ENCODE results near the gene CD38.
A peak's percentile ranks its signal among the peaks of the same experiment; 100 is the strongest.
"Not testable (repeated sequence)": the region's sequence is repeated elsewhere in the genome, so short reads cannot be mapped to it uniquely, and the experiment has no call there.

The CD38 gene

DNA sequence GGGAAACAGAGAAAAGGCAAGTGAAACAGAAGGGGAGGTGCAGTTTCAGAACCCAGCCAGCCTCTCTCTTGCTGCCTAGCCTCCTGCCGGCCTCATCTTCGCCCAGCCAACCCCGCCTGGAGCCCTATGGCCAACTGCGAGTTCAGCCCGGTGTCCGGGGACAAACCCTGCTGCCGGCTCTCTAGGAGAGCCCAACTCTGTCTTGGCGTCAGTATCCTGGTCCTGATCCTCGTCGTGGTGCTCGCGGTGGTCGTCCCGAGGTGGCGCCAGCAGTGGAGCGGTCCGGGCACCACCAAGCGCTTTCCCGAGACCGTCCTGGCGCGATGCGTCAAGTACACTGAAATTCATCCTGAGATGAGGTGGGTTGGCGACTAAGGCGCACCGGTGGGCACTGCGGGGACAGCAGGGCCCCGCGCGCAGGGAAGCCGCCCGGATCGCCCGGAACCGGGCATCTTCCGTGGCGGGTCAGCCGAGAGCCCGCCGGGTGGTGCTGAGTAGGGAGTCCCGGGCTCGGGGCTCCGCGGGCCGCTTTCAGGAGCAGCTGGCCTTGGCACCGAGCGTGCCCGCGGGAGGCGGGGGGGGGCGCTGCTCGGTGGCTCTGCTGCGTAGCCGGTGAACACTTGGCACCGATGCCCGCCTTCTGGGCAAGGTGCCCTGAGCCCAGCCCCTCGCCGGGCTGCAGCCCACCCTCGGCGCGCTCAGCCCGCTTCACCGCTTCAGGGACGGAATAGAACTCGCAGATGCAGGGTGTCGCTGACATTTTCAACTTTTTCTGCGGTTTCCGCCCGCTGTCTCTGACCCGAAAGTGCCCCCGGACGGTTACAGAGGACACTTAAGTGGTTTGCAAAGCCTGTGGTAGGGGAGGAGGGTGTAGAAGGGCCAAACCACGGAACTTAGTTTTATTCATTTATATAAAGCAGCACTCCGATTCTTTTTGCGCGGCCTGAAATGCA lies at the start of gene CD38:
CD38 (plus strand) TSS at position 40 of the 953 bp plus-strand sequence; CDS start at position 127, 87 bp downstream.
- H3K4me3 ChIP-seq (replicated peaks; ENCODE audit: low read depth, low read length) = peak within 1 kb of the TSS; percentile 24
- TF ChIP-seq, protein P1, sequence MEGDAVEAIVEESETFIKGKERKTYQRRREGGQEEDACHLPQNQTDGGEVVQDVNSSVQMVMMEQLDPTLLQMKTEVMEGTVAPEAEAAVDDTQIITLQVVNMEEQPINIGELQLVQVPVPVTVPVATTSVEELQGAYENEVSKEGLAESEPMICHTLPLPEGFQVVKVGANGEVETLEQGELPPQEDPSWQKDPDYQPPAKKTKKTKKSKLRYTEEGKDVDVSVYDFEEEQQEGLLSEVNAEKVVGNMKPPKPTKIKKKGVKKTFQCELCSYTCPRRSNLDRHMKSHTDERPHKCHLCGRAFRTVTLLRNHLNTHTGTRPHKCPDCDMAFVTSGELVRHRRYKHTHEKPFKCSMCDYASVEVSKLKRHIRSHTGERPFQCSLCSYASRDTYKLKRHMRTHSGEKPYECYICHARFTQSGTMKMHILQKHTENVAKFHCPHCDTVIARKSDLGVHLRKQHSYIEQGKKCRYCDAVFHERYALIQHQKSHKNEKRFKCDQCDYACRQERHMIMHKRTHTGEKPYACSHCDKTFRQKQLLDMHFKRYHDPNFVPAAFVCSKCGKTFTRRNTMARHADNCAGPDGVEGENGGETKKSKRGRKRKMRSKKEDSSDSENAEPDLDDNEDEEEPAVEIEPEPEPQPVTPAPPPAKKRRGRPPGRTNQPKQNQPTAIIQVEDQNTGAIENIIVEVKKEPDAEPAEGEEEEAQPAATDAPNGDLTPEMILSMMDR (IDR thresholded peaks at IDR 0.05; ENCODE audit: low read depth, low read length, missing control alignments) = no peak
- no peak for DNase-seq (ENCODE audit: extremely low read depth, low read depth)

- TF ChIP-seq, protein P1 (IDR thresholded peaks at IDR 0.05; ENCODE audit: low read depth, low read length, missing control alignments) = peak; percentile 76
- DNase-seq (ENCODE audit: extremely low read depth, low read depth) = peak; percentile 33
- H3K4me3 ChIP-seq (replicated peaks; ENCODE audit: low read depth, low read length) = no peak overlapping the region
Measured at GRCh38 chr4:15729910-15730533, 48.1 kb upstream of the CD38 start.

- not testable (repeated sequence) for DNase-seq (ENCODE audit: extremely low read depth, low read depth); H3K4me3 ChIP-seq (replicated peaks; ENCODE audit: low read depth, low read length)
Measured at GRCh38 chr4:15733061-15733460, 45.1 kb upstream of the CD38 start.

DNA sequence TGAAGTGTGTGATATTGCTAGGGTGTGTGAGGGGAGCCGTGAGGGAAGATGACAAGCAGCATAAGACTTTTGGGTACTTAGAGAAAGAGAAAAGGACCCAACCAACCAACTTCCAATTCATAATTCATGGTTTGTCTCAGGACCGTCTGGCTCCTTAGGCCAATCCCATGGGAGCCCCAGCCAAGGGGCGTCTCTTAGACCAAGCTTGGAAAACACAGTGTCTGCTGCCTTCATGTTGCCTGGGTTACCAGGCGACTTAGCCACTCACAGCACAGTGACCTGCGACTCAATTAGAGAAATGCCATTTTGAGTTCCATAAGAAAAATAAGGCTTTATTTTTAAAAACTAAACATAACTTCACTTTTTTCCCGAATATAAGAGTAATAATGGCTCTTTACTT lies 42.6 kb upstream of the CD38 start:
- TF ChIP-seq, protein P1 (IDR thresholded peaks at IDR 0.05; ENCODE audit: low read depth, low read length, missing control alignments) = no peak
- no peak for DNase-seq (ENCODE audit: extremely low read depth, low read depth)
- H3K4me3 ChIP-seq (replicated peaks; ENCODE audit: low read depth, low read length) = no peak overlapping the region

GRCh38 chr4:15736514-15737050 lies 41.5 kb upstream of the CD38 start:
- no peak overlapping the region for H3K4me3 ChIP-seq (replicated peaks; ENCODE audit: low read depth, low read length)
- TF ChIP-seq, protein P1 (IDR thresholded peaks at IDR 0.05; ENCODE audit: low read depth, low read length, missing control alignments) = no peak
- DNase-seq (ENCODE audit: extremely low read depth, low read depth) = no peak

GRCh38 chr4:15737255-15737654 lies 40.9 kb upstream of the CD38 start:
- H3K4me3 ChIP-seq (replicated peaks; ENCODE audit: low read depth, low read length) = no peak overlapping the region
- no peak for DNase-seq (ENCODE audit: extremely low read depth, low read depth)
- TF ChIP-seq, protein P1 (IDR thresholded peaks at IDR 0.05; ENCODE audit: low read depth, low read length, missing control alignments) = peak; percentile 18

DNA sequence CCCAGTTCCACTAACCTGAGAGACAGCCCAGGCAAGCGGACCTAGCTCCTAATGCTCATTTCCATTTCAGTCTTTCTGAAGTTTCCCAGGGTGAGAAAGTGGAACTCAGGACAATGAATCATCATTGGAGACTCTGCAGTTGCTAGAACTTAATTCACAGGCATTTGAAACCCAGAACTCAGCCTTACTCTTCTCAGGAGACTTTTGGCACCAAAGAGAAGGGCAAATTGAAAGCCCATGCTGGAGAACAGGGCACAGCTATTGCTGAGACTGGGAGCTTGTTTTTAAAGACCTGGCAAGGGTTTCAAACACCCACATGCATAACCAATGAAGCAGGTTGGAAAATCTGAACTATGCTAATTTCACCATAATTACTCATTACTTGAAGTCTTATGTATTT lies 39.3 kb upstream of the CD38 start:
- no peak for DNase-seq (ENCODE audit: extremely low read depth, low read depth)
- TF ChIP-seq, protein P1 (IDR thresholded peaks at IDR 0.05; ENCODE audit: low read depth, low read length, missing control alignments) = no peak
- no peak overlapping the region for H3K4me3 ChIP-seq (replicated peaks; ENCODE audit: low read depth, low read length)
